SK-N-MC (cell line): Measurements from ENCODE around the gene SLC25A52.

Experiments
- EZH2 ChIP-seq: fragments of 200-600 bp; sonication (generic); IDR thresholded peaks from one replicate; pipeline ENCODE4 v1.6.1; 2017; ENCODE audit warnings: antibody characterized with exemption
- POLR2AphosphoS5 ChIP-seq: IDR thresholded peaks from 2 replicates; pipeline ENCODE4 v1.6.1; 2012; ENCODE audit warnings: mild to moderate bottlenecking, low read depth, low read length, borderline replicate concordance

DNA sequence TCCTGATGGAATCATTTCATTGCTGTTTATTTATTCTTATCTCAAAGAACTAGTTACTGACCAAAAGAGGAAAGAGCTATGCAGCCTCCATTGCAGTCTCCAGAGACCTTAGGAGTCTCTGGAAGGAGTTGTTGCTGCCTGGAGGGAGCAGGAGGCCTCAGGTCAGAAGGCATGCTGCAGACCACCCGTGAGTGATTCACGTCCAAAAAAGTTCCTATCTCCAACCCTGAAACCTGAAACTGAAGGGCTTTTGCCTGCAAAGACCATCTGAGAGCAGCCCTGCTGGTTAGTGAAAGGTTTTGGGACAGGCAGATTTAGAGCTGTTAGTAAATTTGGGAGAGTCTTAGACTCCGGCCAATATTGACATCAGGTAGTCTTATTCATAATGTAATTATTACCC, 29.1 kb downstream of the SLC25A52 start:
- TF ChIP-seq EZH2 (no peak), POLR2AphosphoS5 (no peak)
